Retina (tissue), 1 donor: ENCODE measurements around the gene FNIP1.
"Not testable (repeated sequence)": the region's sequence is repeated elsewhere in the genome, so short reads cannot be mapped to it uniquely, and the experiment has no call there.

Experiments used
- DNase-seq: peaks from one replicate; pipeline ENCODE4 v3.0.0-alpha.2; 2016

Gene FNIP1

GRCh38 chr5:131684051-131684450 is 112.8 kb downstream of the FNIP1 start:
- DNase-seq: no peak

DNA sequence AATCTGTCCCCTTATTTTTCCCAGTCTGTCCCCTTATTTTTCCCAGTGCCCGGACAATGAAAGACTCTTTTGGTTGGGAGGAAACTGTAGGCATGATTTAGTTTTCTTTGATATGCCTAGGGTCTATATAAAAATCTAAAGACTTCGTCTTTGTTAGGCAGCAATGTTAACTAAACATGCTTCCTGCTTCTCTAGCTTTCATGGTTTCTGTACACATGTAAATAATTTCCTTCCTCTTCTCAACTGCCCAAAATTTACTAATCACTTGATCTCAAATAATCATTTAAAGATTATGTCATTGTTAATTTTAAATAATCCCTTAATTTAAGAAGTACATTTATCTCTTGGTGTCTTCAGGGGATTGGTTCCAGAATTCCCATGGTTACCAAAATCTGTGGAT is 114.0 kb downstream of the FNIP1 start:
- no peak for DNase-seq

DNA sequence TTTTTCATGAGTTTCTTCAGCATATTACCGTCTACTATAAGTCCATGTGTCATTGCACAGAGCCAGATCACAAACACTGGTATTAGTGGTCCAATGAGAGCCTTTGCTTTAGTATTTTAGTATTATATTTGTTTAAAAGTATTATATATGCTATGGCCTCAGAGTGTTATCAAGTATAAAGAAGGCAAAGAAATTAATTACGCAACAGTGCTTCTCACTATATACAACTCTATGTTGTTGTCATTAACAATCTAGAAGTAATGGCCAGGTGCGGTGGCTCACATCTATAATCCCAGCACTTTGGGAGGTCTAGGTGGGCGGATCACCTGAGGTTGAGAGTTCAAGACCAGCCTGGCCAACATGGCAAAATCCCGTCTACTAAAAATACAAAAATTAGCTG is 114.6 kb downstream of the FNIP1 start:
- DNase-seq: no peak

GRCh38 chr5:131679911-131680310 is 116.9 kb downstream of the FNIP1 start:
- no peak for DNase-seq

GRCh38 chr5:131678273-131678672 is 118.5 kb downstream of the FNIP1 start:
- not testable (repeated sequence) for DNase-seq

DNA sequence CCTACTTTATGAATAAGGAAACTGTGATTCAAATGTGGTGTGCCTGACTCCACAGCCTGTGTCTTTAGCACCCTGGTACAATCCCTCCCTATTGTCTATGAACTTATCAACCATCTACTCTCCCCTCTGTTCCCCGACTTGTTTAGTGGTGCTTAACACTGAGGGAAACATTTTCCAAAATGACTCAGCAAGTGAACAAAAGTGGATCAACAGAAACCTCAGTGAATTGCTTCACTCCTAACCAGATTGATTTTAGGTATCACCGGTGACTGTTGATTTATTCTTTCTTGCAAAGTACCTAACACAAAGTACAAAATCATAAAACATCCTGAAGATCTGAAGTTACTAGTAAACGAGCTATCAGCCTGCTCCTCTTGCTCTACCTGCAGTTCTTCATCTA is 119.7 kb downstream of the FNIP1 start:
- DNase-seq: no peak

DNA sequence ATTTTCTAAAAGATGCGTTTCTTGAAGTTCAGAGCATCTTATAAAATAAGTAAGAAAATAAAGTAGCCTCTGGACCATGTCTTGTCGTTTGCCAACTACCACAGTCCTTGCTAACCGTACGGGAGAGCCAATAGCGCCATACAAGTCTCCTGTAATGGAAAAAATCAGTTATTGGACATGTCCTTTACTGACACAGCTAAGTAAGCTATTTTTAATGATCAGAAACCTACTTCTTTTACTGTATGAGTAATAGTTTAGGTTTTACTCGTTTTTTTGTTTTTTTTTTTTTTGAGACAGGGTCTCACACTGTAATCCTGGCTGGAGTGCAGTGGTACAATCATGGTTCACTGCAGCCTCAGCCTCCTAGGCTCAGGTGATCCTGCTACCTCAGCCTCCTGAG is 124.0 kb downstream of the FNIP1 start:
- DNase-seq: no peak

DNA sequence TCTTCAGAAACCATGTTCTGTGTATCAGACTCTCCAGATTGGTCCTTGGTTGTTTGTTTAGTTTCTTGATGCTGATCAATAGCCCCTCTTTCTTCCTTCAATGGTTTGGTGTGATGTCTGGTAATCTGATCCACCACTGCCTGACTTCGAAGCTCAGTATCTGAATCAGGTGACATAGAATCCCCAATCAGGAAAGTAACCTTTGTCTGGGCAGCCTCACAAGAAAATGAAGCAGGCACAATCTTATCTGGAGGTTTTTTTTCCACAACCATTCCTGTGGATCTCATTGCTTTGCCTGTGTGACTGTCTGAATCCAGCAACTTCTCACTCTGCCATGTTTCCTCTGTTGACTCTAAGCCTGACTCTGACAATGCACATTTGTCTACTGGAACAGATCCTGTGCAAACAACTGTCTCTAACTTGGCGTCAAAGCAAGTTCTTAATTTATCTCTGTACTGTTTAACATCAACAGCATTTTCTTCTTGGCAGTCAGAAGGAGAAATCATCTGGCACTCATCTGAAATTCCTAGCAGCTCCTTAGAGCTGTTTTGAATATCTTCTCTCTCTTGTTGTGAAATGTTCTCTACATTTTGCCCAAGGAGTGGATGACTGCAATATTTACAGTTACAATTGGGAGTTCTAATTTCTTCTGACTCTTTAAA is 124.7 kb downstream of the FNIP1 start:
- DNase-seq: no peak

DNA sequence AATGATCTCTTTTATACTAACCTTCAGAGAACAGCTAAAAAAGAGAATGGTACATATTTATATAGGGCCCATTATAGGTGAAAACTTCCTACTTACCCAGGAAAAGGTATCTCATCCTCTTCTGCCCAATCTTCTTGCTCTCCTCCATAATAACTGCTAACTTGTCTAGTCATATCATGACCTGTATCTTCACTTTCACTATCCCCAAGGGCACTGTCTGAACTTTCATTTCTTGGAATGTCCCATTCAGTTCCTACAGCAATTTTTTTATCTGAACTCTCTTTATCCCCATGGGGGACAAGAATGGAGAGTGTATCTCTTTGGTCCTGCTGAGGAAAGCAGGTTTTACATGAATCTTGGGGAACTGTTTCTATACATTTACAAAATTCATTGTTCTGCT is 125.4 kb downstream of the FNIP1 start:
- DNase-seq: no peak

DNA sequence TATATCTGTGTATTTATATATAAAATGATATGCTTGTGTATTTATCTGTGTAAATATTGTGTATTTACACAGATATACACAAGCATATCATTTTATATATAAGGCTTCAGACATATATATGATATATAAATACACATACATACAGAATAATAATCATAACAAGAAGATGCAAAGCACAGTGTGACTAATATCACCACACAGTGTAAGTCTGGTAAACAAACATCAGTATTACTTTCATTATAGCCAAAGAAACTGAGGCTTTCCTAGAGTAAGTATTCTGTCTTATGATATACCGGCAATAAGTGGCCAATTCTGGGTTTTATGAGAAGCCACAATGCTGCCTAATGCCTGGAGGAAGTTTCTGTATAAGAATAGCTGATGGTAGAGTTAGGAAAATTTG is 131.9 kb downstream of the FNIP1 start:
- no peak for DNase-seq

DNA sequence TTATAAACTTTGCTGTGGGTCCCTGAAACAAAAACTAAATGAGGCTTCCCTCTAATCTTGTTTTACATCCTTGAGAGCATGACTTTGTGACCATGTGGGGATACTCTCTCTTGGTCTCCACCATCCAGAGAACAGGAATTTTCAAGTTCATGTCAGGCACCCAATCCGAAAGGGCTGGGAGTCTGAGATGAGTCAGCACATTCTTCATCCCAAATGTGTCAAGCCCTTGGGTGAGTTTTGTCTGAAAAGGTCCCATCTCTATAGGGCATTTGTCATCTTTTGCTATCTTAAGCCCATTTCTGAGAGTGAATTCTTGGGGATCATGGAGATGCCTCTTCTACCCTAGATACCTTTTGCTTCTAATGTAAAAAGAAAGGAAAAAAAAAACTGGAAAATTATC is 134.9 kb downstream of the FNIP1 start:
- DNase-seq: no peak

DNA sequence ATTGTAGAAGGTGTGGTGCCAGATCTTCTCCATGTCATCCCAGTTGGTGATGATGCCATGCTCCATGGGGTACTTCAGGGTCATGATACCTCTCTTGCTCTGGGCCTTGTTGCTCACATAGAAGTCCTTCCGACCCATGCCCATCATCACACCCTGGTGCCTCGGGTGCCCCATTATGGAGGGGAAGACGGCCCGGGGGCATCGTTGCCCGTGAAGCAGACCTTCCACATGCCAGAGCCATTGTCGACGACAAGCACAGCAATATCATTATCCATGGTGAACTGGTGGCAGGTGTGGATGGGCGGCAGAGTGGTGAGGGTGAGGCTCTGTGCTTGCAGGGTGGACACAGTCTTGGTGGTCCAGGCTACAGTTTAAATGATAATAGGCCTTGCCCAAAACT is 137.0 kb downstream of the FNIP1 start:
- no peak for DNase-seq

DNA sequence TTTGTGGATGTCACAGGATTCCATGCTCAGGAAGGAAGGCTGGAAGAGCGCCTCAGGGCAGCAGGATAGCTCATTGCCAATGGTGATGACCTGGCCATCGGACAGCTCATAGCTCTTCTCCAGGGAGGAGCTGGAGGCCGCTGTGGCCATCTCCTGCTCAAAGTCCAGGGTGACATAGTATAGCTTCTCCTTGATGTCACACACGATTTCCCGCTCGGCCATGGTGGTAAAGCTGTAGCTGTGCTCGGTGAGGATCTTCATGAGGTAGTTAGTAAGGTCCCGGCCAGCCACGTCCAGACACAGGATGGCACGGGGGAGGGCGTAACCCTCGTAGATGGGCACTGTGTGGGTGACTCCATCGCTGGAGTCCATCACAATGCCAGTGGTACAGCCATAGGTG is 137.5 kb downstream of the FNIP1 start:
- no peak for DNase-seq

- DNase-seq: no peak
Measured at GRCh38 chr5:131654776-131655175, 142.0 kb downstream of the FNIP1 start.

GRCh38 chr5:131654309-131654708 is 142.5 kb downstream of the FNIP1 start:
- DNase-seq: no peak

DNA sequence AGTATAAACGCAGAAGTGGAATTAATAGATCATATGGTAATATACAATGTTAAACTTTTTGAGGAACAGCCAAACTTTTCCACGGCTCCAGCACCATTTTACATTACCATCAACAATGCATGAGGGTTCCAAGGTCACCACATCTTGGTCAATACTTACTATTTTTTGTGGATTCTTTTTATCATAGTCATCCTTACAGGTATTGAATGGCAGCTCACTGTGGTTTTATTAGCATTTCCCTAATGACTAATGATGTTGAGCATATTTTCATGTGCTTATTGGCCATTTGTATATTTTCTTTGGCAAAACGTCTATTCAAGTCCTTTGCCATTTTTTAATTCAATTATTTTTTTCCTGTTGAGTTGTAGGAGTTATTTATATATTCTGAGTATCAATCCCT is 147.7 kb downstream of the FNIP1 start:
- DNase-seq: no peak

DNA sequence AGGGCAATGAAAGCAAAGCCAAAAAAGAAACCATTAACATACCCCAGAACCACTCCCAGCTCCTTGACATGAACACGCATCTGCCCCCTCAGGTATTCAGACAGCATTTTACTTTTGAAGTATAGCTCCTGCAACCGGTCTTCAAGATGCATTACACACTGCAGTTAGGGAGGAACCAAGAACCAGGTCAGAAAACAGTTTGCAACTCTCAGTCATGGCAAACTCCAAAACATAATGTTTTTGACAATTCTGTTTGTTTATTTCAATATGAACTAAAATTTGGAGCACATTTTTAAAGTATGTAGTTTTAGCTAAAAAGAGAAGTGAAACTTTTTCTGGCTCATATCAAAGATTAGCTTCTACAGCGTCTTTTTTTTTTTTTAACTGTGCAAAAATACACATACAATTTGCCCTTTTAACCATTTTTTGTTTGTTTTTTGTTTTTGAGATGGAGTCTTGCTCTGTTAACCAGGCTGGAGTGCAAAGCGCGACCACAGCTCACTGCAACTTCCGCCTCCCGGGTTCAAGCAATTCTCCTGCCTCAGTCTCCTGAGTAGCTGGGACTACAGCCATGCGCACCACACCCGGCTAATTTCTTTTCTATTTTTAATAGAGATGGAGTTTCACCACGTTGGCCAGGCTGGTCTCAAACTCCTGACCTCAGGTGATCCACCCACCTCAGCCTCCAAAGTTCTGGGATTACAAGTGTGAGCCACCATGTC is 149.6 kb downstream of the FNIP1 start:
- no peak for DNase-seq

DNA sequence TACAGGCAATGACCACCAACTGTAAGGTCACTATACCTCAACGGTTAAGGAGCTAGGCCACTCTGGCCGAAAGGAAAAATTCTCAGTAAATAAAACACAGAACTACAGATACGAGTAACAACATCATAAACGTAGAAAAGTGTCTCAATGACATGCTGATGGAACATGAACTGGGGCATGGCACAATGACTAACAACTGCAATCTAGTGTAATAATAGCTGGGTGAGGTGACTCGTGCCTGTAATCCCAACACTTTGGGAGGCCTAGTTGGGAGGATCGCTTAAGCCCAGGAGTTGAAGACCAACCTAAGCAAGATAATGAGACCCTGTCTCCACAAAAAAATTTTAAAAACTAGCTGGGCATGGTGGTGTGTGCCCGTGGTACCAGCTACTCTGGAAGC is 152.0 kb downstream of the FNIP1 start:
- no peak for DNase-seq

- DNase-seq: no peak
Measured at GRCh38 chr5:131644370-131644769, 152.4 kb downstream of the FNIP1 start.

DNA sequence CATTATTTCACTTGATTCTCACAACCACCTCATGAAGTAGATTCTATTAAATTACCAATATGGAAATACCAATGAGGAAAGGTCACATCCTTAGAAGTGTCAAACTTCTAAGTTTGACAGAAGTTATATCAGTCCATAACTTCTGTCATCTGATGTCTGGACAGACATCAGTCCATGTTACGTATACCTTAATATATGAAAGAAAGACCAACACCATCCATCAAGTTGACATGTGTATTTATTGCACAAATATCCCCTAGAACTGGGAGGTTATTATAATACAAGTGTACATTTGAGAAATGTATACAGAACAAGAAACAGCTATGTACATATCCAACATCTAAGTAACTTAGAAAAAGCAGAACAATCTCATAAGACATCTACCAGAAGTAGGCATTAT is 155.3 kb downstream of the FNIP1 start:
- no peak for DNase-seq

GRCh38 chr5:131640043-131640856 is 156.6 kb downstream of the FNIP1 start:
- DNase-seq: no peak

- no peak for DNase-seq
Measured at GRCh38 chr5:131639148-131639547, 157.7 kb downstream of the FNIP1 start.

- no peak for DNase-seq
Measured at GRCh38 chr5:131637694-131638093, 159.1 kb downstream of the FNIP1 start.
